ENCODE results near the gene PTPN6. TPM values are rescaled to one million over a fixed set of nuclear protein-coding genes. Genes with fewer than 3 reads are reported as not detected.

Gene PTPN6
- total RNA-seq, 1 donor from 2014 or later, result 15.6 TPM

GRCh38 chr12:7004287-7004803 lies 53.2 kb downstream of the PTPN6 start:
- no peak for TF ChIP-seq CTCF (conservative IDR thresholded peaks at IDR 0.05)
- H3K36me3 Mint-ChIP-seq, result peaks cover 25% of the 10 kb centered on the region
- no peak overlapping the region for H3K4me3 Mint-ChIP-seq
- no peaks in the 10 kb centered on the region for H3K4me1 Mint-ChIP-seq (ENCODE audit: unreplicated experiment)
- H3K9me3 Mint-ChIP-seq, result no peaks in the 10 kb centered on the region
- no peak overlapping the region for H3K27ac Mint-ChIP-seq
- no peak for DNase-seq (ENCODE audit: extremely low spot score, unreplicated experiment)
- H3K27me3 Mint-ChIP-seq, result no peaks in the 10 kb centered on the region

- H3K27me3 Mint-ChIP-seq, result no peaks in the 10 kb centered on the region
- no peaks in the 10 kb centered on the region for H3K9me3 Mint-ChIP-seq
- no peak for TF ChIP-seq CTCF (conservative IDR thresholded peaks at IDR 0.05)
- H3K4me1 Mint-ChIP-seq (ENCODE audit: unreplicated experiment), result no peaks in the 10 kb centered on the region
- no peak for DNase-seq (ENCODE audit: extremely low spot score, unreplicated experiment)
- H3K36me3 Mint-ChIP-seq, result peaks cover 28% of the 10 kb centered on the region
- H3K4me3 Mint-ChIP-seq, result no peak overlapping the region
- no peak overlapping the region for H3K27ac Mint-ChIP-seq
Observed at GRCh38 chr12:7004840-7005239, 53.7 kb downstream of the PTPN6 start.

GRCh38 chr12:7005311-7005710 lies 54.2 kb downstream of the PTPN6 start:
- DNase-seq (ENCODE audit: extremely low spot score, unreplicated experiment), result no peak
- no peaks in the 10 kb centered on the region for H3K27me3 Mint-ChIP-seq

GRCh38 chr12:7006639-7007038 lies 55.5 kb downstream of the PTPN6 start:
- peaks cover 30% of the 10 kb centered on the region for H3K36me3 Mint-ChIP-seq
- H3K27me3 Mint-ChIP-seq, result no peaks in the 10 kb centered on the region
- no peak overlapping the region for H3K27ac Mint-ChIP-seq
- no peak overlapping the region for H3K4me3 Mint-ChIP-seq
- DNase-seq (ENCODE audit: extremely low spot score, unreplicated experiment), result no peak
- H3K4me1 Mint-ChIP-seq (ENCODE audit: unreplicated experiment), result no peaks in the 10 kb centered on the region
- no peak for TF ChIP-seq CTCF (conservative IDR thresholded peaks at IDR 0.05)
- no peaks in the 10 kb centered on the region for H3K9me3 Mint-ChIP-seq

More at GRCh38 chr12:7005311-7005710, 54.2 kb downstream of the PTPN6 start:
- Mint-ChIP-seq H3K4me1 (ENCODE audit: unreplicated experiment) (no peaks in the 10 kb centered on the region), H3K4me3 (no peak overlapping the region), H3K9me3 (no peaks in the 10 kb centered on the region), H3K27ac (no peak overlapping the region), H3K36me3 (peaks cover 32% of the 10 kb centered on the region)
- no peak for TF ChIP-seq CTCF (conservative IDR thresholded peaks at IDR 0.05)

GRCh38 chr12:7008864-7009263 lies 57.7 kb downstream of the PTPN6 start:
- H3K4me1 Mint-ChIP-seq (ENCODE audit: unreplicated experiment), result no peaks in the 10 kb centered on the region
- H3K4me3 Mint-ChIP-seq, result no peak overlapping the region
- peaks cover 45% of the 10 kb centered on the region for H3K36me3 Mint-ChIP-seq
- H3K27me3 Mint-ChIP-seq, result no peaks in the 10 kb centered on the region
- no peaks in the 10 kb centered on the region for H3K9me3 Mint-ChIP-seq
- no peak for TF ChIP-seq CTCF (conservative IDR thresholded peaks at IDR 0.05)
- DNase-seq (ENCODE audit: extremely low spot score, unreplicated experiment), result no peak
- no peak overlapping the region for H3K27ac Mint-ChIP-seq

GRCh38 chr12:7009512-7009911 lies 58.4 kb downstream of the PTPN6 start:
- peaks cover 46% of the 10 kb centered on the region for H3K36me3 Mint-ChIP-seq
- no peaks in the 10 kb centered on the region for H3K9me3 Mint-ChIP-seq
- H3K27me3 Mint-ChIP-seq, result no peaks in the 10 kb centered on the region
- TF ChIP-seq CTCF (conservative IDR thresholded peaks at IDR 0.05), result no peak
- no peak for DNase-seq (ENCODE audit: extremely low spot score, unreplicated experiment)
- no peak overlapping the region for H3K4me3 Mint-ChIP-seq
- no peak overlapping the region for H3K27ac Mint-ChIP-seq
- H3K4me1 Mint-ChIP-seq (ENCODE audit: unreplicated experiment), result no peaks in the 10 kb centered on the region

Measured in type B pancreatic cell (in vitro differentiated cells).